Measurements from ENCODE around the gene LHPP.

LHPP gene

DNA sequence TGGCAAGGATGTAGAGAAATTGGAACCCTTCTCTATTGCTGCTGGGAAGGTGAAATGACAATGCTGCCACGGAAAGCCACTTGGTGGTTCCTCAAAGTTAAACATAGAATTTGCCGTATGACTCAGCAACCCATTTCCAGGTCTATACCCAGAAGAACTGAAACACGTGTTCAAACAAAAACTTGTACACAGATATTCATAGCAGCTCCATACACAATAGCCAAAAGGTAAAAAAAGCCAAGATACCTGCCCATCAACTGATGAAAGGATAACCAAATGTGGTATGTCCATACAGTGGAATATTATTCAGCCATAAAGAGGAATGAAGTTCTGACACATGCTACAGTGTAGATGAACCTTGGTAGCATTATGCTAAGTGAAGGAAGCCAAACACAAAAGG, 39.1 kb downstream of the LHPP start:
- no peak for DNase-seq

DNA sequence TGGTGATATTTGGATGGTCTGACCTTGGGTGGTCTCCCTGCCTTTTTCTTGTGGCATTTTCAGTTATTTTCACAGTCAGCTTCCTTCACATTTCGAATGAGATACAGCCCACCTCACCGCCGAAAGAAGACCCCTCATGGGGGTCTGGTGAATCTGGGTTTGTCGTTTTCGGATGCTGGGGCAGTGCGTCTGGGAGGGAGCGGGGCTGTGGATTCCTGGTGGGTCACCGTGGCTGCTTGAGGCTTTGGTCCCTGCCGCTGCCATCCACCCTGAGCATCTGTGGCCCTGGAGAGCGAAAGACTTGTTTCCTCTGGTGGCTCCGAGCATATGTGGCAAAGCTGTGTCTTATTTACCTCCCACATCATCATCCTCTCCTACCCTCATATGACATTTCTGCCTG, 43.1 kb downstream of the LHPP start:
- no peak for DNase-seq

DNA sequence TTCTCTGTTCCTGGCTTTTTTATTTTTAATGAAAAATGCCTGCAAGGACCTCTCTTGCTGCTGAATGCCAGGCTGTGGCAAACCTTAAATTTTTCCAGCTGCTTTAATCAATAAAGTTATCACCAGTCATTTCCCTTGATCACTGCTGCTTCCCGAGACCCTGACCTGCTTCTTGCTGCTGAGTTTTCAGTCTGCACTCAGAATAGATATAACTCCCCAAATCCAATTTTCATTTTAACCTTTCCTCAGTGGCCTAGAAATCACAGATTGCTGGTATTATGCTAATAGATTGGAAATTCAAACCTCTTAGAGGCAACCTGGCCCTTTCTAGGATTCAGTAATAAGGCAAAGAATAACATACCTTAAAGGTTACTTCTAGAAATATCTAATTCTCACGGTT, 43.7 kb downstream of the LHPP start:
- DNase-seq, result no peak

DNA sequence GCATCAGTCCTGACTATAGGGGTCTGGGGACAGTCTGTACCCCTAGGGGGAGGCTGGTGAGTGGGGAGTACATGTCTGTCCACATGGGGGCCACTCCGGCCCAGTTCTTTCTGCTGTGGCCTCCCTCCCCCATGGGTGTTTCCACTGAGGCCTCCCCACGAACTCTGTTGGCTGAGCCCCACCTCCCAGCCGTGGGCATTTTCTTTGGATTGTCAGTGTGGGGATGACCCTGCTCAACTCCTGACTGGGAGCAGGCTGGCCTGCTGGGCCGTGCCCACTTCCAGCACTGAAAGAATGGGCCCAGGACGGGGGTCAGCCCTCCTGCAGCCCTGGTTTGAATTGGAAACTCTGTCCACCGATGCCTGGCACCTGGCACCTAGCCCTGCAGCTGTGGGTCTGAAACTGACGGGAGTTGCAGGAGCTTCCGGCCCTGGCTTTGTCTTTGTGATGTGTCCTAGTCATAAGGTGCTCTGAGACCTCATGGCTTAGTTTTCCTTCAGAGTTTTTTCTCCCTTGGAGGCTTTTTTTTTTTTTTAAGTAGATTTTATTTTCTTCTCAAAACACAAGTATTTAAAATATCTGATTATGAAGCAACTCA, 46.5 kb downstream of the LHPP start:
- DNase-seq, result no peak

DNA sequence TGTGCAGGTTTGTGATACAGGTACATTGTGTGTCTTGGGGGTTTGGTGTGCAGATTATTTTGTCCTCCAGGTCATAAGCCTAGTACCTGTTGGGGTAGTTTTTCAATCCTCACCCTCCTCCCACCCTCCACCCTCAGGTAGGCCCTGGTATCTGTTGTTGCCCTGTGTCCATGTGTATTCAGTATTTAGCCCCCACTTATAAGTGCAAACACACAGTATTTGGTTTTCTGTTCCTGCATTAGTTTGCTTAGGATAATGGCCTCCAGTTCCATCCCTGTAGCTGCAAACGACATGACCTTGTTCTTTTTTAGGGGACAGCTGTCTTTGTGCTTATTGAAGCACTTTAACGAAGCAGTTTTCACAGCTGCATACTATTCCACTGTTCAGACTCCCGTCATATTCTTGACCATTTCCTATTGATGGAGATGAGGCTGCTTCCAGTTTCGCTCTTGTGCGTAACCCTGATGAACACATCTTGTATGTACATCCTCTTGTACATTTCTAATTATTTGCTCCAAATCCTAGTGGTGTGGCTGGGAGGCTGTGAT, 47.4 kb downstream of the LHPP start:
- no peak for DNase-seq

DNA sequence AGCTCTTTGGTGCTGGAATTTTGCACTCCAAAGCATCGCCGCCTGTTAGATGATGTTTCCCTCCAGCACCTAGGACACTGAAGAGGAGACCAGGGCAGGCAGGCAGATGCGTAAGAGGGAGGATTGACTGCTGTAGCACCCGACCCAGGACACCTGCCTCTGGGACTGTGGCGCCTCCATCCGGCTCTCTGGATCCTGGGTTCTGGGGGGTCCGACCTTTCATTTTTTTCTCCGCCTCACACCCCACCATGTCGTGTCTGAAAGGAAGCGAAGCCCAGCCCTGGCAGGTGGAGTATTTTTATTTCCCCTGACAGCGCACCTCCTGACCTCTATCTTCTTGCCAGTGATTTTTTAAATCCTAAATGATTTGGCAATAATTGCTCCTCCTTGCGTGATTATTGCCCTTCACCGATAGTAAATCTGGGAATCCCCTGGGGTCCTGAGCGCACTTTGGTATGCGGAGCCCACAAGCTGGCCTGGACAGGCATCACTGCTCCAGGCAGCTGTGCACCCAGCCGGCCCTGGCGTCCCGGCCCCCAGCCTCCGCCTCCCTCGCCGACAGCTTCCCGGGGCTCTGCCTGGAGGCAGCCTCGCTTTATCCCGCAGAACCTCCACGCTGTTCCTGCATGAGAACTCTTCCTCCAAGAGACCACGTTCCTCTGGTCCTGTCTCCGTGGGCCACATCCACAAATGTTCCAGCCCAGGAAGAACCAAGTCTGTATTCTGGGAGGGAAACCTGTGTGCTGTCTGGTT, 48.4 kb downstream of the LHPP start:
- no peak for DNase-seq

DNA sequence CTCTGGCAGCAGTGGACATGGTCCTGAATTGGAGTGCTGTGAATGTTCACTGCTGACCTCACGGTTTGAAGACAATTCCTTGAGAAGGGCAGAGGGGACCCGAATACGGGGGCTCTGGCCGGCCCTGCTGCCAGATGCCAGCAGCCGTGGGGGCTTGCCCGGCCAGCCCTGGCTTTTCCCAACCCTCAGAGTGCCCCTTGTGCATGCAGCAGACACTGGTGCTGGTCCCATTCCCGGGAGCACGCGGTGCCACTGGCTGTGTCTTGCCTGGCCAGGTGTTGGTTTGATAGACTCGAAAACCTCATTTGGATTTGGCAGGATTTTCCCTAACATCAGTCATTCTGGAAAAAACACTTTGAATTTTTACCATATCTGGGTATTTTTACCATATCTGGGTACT, 49.1 kb downstream of the LHPP start:
- no peak for DNase-seq

DNA sequence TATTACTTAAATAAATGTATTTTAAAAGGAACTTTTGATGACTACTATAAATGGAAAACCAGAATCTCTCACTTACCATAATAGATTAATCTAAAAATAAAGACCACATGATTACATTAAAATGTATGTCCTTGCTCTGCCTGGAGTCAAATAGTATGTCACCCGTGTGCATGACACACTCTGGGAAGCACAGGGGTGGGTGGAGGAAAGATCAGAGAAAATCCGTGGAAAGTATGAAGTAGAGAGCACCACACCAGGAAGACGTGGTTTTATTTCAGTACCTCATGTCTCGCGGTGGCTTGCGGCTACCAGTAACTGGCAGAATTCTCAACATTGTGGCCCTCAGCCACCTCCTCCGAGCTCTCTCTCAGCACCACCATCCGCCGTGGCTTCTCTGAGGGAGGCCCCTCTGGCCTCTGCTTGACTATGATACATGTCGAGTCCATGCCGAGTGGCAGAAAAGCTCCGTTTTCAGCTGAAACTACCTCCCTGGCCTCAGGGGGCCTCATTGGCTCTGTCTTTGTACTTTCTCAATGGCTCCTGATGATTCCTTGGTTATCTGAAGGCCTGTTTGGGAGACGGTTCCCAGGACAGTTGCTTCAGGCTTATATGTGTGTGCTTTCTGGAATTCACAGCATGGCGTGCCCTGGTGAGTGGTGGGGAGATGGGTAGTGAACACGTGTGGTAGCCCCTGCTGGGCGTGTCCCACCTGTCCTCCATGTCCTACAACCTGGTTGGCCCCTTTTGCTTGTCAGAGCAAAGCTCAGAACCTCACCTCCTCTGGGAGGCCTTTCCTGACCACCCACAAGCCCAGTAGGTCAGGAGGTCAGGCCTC, 49.8 kb downstream of the LHPP start:
- no peak for DNase-seq

DNA sequence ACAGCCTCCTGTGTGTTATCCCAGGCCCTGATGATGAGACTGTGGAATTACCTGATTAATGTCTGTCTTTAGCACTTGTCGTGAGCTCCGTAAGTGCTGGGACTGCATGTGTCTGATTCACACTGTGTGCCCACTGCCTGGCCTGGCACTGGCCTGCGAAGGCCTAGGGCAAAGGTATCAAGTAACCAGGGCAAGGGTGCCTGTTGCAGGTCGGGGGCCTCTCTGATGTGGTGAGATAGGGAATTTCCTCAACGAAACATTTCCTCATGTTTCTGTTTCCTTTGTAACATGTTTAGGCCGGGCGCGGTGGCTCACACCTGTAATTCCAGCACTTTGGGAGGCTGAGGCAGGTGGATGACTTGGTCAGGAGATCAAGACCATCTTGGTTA, 50.4 kb downstream of the LHPP start:
- no peak for DNase-seq

DNA sequence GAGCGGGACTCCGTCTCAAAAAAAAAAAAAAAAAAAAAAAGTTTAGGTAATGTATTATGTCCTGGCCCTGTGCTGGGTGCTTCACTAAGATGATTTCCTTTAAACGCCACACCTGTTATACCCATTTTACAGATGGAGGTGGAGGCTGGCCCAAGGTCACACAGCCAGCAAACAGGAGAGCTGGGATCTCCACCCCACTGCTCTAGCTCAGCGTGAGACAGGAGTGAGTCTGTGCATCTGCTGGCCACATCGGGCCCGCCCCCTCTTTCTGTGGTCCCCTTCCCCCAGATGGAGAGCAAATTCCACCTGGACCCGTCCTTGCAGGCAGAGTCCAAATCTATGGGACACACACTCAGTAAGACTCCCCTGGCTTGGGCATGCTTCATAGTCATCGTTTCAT, 51.0 kb downstream of the LHPP start:
- DNase-seq, result no peak

DNA sequence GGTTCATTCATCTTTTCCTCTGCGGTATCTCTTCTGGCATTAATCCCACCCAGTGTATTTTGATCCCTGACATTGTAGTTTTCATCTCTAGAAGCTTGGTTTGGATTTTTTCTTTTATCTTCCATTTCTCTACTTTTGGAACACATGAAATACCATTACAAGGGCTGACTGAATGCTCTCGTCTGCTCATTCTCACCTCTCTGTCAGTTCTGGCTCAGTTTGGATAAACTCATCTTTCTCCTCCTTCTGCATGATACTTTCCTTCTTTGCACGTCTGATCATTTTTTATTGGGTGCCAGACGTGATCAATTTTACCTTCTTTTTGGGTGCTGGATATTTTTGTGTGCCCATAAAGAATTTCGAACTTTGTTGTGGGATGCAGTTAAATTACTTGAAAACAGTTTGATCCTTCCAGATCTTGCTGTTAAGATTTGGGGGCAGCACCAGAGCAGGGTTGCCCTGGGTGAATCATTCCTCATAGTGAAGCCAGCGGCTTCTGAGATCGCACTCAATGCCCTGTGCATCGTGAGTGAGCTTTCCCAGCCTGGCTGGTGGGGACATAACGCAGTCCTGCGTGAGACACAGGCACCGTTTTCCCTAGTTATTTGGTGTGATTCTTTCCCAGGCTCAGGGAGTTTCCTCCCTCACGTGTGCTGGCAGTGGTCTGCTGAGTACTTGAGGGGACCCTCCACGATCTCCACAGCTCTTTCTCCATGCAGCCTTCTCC, 53.8 kb downstream of the LHPP start:
- no peak for DNase-seq

DNA sequence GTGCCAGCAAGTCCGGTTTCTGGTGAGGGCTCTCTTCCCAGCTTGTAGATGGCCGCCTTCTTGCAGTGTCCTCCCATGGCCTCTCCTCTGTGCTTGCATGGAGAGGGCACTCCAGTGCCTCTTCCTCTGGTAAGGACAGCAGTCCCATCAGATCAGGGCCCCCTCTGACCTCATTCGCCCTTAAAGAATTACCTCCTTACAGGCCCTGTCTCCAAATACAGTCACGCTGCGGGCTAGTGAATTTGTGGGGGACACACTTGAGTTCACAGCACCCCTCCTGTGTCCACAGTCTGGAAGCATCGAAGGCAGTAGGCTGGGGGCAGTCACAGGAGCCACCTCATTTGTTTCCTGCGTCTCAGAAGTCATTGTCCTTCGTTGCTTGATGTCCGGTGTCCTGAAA, 54.6 kb downstream of the LHPP start:
- no peak for DNase-seq

DNA sequence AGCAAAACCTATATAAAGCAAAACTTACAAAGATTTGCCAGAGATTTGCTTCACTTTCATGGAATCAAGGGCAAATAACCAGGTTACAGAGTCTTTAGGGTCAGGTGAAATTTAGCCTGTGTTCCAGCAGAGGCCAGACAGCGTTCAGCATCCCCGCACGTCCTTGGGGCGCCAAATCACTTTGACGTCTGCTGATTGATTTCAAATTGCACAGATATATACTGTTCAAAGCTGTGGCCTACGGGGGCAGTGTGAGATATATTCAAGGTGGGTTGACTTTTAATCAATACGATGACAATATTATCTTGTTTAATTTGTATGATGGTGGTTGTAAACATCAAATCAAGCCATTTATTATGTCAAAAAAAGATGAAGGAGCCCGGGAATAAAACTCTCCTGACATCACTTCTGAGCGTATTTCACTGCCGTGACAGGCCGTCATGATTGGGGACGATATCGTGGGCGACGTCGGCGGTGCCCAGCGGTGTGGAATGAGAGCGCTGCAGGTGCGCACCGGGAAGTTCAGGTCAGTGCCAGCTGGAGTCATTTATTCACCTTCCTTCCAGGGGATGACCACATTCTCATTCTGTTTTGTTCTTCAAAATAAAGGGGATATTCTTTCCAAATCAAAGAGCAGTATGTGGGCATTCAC, 55.2 kb downstream of the LHPP start:
- no peak for DNase-seq

DNA sequence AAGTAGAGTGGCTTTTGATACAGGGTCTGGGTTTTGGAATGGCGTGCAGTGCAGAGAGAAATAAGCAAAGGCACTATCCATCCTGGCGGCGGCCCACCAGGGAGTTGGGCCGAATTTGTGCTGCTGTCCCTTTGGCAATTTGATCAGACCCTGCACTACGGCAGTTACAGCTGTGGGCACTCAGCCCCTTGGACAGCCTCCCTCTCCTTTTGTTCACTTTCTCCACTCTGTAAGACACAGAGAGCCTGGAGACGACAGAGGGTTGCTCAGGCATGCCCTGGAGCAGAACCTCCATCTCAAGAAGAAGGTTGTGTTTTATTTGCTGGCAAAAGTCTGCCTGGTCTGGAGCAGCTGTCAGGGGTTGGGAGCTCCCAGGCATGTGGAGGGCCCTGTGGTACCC, 55.8 kb downstream of the LHPP start:
- DNase-seq, result no peak

DNA sequence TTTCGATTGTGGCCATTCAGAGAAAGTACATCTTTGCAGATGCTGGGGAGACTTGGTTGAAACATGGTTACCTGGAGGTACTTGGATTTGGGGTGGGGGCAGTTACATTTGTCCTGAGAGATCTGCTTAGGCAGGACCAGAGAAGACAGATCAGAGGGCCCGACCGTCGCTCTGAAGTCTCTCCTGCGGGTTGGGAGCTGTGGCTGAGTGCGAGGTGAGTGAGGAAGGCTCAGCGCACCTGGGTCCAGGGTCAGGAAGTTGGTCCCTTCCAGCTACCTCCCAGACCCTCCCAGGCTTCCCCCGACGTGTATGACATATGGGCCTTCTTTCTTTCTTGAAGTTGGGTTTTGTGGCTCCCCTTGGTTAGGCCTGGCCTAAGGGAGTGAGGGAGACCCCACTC, 56.3 kb downstream of the LHPP start:
- DNase-seq, result no peak

DNA sequence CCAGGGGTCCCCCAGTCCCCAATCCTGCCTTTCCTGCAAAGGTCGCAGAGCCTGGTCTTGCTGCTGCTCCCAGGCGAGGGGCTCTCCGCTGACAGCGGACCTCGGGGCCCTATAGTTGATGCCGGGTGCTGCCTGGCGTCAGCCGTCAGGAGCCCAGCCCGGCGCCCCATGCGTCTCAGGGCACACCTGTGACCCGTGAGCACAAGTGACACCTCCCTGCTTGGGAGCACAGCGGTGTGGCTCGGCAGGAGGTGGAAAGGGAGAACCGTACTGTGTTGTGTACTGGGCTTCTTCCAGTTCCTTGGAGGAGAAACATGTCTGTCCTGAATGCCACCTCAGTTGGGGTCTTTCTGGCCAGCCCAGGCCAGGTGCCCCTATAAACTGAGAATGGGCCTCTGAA, 56.7 kb downstream of the LHPP start:
- no peak for DNase-seq

DNA sequence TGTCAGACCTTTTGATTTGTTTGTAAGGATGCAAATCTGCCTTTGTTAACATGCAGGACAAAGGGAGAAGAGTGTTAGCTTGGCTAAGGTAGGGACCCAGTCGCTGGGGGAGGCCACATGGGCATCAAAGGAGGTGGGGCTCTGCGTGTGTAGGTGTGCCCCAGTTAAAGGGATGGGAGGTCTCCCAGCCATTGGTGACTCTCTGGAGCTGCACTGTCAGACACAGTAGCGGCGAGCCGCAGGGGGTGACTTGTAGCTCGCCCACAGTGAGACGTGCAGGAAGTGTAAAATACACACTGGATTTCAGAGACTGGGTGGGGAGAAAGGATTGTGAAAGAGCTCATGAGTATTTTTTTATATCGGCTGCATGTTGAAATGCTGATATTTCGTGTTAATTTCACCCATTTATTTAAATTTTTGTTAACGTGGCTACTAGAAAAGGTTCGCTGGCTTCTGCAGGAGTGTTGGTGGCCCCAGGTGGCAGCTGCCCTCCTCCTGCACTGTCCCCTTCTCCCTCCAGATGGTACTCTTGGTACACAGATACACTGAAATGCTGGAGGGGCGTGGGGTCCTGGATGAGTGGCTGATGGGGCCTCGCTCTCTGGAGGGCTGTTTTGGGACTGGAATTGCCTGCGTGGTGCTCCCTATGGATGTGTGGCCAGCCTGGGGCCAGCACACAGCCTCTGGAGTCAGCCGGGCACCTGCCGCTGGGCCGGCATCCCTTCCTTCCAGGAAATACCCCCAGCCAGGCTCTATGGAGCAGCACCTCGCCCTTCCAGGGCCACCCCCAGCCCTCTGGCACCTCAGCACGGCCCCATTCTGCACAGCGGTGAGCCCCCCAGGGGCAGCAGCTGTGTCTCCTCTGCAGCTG, 59.2 kb downstream of the LHPP start:
- DNase-seq, result no peak

DNA sequence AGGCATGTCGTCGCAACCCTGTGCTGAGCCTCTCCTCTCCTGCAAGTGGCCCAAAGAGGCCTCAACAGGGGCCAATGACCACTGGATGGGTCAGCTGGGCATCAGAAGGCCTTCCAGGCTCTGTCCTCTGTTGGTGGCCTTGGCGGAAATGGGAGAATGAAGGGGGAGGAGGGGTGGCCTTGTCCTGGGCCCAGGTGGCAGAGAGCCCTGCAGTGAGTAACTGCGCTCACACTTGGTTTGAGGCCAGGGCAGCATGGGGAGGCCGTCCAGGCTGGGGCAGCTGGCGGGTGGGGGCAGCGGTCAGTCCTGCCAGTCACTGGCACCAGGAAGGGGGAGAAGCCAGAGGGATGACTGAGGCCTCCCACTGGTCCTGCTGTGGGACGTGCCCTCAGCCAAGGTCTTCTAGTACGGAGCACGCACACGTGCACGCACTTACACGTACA, 59.8 kb downstream of the LHPP start:
- no peak for DNase-seq

DNA sequence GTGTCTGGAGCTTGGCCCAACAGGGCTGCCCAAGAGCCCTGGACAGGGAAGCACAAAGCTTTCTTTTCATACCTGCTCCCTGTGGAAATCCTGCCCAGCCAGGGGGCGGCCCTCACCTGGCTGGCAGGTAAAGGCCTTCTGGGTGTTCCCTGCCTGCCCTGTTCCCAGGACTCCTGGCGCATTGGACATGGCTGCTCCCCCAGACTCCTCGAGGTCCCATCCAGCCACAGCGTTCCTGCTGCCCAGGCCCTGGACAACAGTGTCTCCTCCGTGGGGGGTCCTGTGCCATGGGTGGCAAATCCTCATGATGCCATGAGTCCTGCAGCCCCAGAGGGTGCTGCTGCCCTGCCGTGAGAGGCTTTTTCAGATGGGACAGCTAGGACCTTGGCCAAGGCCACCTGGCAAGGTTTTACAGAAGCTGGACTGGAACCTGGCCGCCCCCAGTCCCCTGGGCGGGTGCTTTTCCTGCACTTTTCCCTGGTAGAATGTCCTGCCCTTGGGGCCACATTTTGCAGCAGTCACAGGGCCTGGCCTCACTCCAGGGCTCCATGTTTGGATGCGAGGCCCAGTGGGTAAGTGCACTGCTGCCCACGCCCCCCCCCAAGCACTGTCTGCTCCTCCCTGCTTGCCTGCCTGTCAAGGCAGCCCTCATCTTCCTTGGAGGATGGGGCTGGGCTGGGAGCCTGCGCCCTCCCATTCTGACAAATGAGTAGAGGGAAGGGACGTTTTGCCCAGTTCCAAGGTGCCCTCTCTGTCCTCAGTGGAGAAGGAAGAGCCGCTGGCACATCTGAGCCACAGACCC, 60.7 kb downstream of the LHPP start:
- no peak for DNase-seq
